ENCODE data around the gene NLRP11. TPM values are rescaled to one million over a fixed set of nuclear protein-coding genes. Genes with fewer than 3 reads are reported as not detected.

Gene NLRP11
- total RNA-seq, 1 experiment from 2014 or later, result not detected

DNA sequence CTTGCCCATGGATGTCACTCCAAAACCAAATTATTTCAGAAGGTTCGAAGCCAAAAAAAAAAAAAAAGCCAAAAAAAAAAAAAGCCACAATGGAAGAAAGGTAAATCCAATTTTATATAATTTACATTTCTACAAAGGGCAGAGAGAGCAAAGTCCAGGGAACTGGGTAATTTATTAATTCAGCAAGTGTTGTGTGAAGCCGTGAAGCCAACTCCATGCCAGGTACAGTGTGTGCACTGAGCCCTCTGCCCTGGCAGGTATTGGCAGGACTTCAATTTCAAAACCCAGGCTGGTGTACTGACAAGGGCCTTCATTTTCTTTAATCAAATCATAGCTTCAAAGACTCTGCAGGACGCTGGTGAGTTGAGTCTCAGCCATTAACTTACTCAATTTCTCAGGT lies 78.4 kb downstream of the NLRP11 start (continued):
- TF ChIP-seq, protein P1, sequence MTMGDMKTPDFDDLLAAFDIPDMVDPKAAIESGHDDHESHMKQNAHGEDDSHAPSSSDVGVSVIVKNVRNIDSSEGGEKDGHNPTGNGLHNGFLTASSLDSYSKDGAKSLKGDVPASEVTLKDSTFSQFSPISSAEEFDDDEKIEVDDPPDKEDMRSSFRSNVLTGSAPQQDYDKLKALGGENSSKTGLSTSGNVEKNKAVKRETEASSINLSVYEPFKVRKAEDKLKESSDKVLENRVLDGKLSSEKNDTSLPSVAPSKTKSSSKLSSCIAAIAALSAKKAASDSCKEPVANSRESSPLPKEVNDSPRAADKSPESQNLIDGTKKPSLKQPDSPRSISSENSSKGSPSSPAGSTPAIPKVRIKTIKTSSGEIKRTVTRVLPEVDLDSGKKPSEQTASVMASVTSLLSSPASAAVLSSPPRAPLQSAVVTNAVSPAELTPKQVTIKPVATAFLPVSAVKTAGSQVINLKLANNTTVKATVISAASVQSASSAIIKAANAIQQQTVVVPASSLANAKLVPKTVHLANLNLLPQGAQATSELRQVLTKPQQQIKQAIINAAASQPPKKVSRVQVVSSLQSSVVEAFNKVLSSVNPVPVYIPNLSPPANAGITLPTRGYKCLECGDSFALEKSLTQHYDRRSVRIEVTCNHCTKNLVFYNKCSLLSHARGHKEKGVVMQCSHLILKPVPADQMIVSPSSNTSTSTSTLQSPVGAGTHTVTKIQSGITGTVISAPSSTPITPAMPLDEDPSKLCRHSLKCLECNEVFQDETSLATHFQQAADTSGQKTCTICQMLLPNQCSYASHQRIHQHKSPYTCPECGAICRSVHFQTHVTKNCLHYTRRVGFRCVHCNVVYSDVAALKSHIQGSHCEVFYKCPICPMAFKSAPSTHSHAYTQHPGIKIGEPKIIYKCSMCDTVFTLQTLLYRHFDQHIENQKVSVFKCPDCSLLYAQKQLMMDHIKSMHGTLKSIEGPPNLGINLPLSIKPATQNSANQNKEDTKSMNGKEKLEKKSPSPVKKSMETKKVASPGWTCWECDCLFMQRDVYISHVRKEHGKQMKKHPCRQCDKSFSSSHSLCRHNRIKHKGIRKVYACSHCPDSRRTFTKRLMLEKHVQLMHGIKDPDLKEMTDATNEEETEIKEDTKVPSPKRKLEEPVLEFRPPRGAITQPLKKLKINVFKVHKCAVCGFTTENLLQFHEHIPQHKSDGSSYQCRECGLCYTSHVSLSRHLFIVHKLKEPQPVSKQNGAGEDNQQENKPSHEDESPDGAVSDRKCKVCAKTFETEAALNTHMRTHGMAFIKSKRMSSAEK (CRISPR knock-in tag; IDR thresholded peaks at IDR 0.05; ENCODE audit: borderline replicate concordance), result no peak

DNA sequence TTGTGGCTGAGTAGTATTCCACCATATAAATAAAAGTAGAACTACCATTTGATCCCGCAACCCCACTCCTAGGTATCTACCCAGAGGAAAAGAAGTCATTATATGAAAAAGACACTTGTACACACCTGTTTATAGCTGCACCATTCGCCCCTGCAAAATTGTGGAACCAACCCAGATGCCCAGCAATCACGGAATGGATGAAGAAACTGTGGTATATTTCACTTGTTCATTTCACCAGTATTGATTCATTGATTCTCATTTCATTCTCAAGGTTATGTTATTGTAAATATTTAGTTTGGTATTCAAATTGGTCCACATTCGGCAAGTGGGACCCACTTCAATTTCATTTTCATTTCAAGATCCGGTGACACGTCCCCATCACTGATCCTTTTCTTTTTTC lies 81.1 kb downstream of the NLRP11 start:
- no peaks in the 10 kb centered on the region for H3K4me1 Mint-ChIP-seq
- no peak overlapping the region for H3K4me3 Mint-ChIP-seq
- H3K36me3 Mint-ChIP-seq, result peaks cover 59% of the 10 kb centered on the region
- no peak overlapping the region for H3K27ac Mint-ChIP-seq
- H3K9me3 Mint-ChIP-seq, result peaks cover 64% of the 10 kb centered on the region
- TF ChIP-seq FOXK1 (CRISPR knock-in tag; IDR thresholded peaks at IDR 0.05) (no peak), ZNF219 (CRISPR knock-in tag; IDR thresholded peaks at IDR 0.05; ENCODE audit: borderline replicate concordance) (no peak), MXD4 (CRISPR knock-in tag; IDR thresholded peaks at IDR 0.05; ENCODE audit: borderline replicate concordance) (no peak), TCF7 (CRISPR knock-in tag; IDR thresholded peaks at IDR 0.05; ENCODE audit: low read depth) (no peak)
- TF ChIP-seq, protein P2, sequence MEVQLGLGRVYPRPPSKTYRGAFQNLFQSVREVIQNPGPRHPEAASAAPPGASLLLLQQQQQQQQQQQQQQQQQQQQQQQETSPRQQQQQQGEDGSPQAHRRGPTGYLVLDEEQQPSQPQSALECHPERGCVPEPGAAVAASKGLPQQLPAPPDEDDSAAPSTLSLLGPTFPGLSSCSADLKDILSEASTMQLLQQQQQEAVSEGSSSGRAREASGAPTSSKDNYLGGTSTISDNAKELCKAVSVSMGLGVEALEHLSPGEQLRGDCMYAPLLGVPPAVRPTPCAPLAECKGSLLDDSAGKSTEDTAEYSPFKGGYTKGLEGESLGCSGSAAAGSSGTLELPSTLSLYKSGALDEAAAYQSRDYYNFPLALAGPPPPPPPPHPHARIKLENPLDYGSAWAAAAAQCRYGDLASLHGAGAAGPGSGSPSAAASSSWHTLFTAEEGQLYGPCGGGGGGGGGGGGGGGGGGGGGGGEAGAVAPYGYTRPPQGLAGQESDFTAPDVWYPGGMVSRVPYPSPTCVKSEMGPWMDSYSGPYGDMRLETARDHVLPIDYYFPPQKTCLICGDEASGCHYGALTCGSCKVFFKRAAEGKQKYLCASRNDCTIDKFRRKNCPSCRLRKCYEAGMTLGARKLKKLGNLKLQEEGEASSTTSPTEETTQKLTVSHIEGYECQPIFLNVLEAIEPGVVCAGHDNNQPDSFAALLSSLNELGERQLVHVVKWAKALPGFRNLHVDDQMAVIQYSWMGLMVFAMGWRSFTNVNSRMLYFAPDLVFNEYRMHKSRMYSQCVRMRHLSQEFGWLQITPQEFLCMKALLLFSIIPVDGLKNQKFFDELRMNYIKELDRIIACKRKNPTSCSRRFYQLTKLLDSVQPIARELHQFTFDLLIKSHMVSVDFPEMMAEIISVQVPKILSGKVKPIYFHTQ (CRISPR knock-in tag; IDR thresholded peaks at IDR 0.05), result no peak
- TF ChIP-seq, protein P3, sequence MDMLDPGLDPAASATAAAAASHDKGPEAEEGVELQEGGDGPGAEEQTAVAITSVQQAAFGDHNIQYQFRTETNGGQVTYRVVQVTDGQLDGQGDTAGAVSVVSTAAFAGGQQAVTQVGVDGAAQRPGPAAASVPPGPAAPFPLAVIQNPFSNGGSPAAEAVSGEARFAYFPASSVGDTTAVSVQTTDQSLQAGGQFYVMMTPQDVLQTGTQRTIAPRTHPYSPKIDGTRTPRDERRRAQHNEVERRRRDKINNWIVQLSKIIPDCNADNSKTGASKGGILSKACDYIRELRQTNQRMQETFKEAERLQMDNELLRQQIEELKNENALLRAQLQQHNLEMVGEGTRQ (CRISPR knock-in tag; IDR thresholded peaks at IDR 0.05), result no peak
- peaks cover 12% of the 10 kb centered on the region; the same call in 1 of the 2 replicates for H3K27me3 Mint-ChIP-seq (ENCODE audit: low read depth)
- ATAC-seq, result no peak
- POLR2A ChIA-PET, result no interaction called here
- no peak for DNase-seq (ENCODE audit: low spot score)
- CTCF ChIA-PET, result no interaction called here

DNA sequence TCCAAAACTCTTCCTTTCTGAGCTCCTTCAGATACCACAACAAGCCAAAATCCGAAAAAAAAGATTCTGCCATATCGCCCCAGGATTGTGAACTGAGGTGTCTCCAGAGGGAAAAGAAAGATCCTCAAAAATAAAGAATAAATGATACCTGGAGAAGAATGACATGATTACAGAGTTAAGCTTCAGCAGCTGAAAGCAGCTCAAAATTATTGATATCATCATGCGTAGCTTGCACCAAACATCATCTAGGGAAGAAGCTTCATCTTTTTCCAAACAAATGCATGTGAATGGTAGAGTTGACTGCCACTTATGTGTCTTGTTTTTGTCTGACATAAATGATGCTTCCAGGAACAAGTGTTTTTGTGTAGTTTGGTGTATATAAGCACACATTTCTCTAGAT lies 93.5 kb downstream of the NLRP11 start, which contains the start of gene NLRP9:
Gene NLRP9 (minus strand): TSS at position 101 of the 400 bp plus-strand sequence. CDS start 28 bp downstream, at position 73.
- H3K4me1 Mint-ChIP-seq, result no peaks in the 10 kb centered on the region
- H3K27me3 Mint-ChIP-seq (ENCODE audit: low read depth), result peaks cover under 1% of the 10 kb centered on the region
- H3K9me3 Mint-ChIP-seq, result peaks cover 64% of the 10 kb centered on the region
- CTCF ChIA-PET, result no interaction called here
- ATAC-seq, result no peak
- no peak for TF ChIP-seq ZNF263 (CRISPR knock-in tag; IDR thresholded peaks at IDR 0.05; ENCODE audit: low read depth)
- TF ChIP-seq RORB (CRISPR knock-in tag; IDR thresholded peaks at IDR 0.05), result no peak
- TF ChIP-seq MXD4 (CRISPR knock-in tag; IDR thresholded peaks at IDR 0.05; ENCODE audit: borderline replicate concordance), result no peak
- TF ChIP-seq, protein P4, sequence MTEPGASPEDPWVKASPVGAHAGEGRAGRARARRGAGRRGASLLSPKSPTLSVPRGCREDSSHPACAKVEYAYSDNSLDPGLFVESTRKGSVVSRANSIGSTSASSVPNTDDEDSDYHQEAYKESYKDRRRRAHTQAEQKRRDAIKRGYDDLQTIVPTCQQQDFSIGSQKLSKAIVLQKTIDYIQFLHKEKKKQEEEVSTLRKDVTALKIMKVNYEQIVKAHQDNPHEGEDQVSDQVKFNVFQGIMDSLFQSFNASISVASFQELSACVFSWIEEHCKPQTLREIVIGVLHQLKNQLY (CRISPR knock-in tag; IDR thresholded peaks at IDR 0.05), result no peak
- peaks cover 46% of the 10 kb centered on the region for H3K36me3 Mint-ChIP-seq
- no peak for DNase-seq (ENCODE audit: low spot score)
- no peak within 1 kb of the TSS for H3K27ac Mint-ChIP-seq
- no peak within 1 kb of the TSS for H3K4me3 Mint-ChIP-seq
- POLR2A ChIA-PET, result no interaction called here

Other genes with a start within 250 kb of the NLRP11 start
- 20.1 to 22.7 TPM (median 20.6 TPM) in 3 replicates for gene FIZ1, start 232.5 kb downstream of the NLRP11 start, total RNA-seq (2021)
- gene ZNF524, start 231.7 kb downstream of the NLRP11 start, total RNA-seq (2021), result 5.5 to 6.3 TPM (median 5.5 TPM) in 3 replicates
- gene ZNF865, start 226.4 kb downstream of the NLRP11 start, total RNA-seq (2021), result 18.5 to 21.7 TPM (median 19.0 TPM) in 3 replicates
- 9.9 to 12.1 TPM (median 11.4 TPM) in 3 replicates for gene ZNF784, start 207.4 kb downstream of the NLRP11 start, total RNA-seq (2021)
- gene ZNF580, start 191.0 kb downstream of the NLRP11 start, total RNA-seq (2021), result 31.3 to 33.5 TPM (median 32.0 TPM) in 3 replicates
- gene ZNF581, start 188.3 kb downstream of the NLRP11 start, total RNA-seq (2021), result 94.6 to 100 TPM (median 99.5 TPM) in 3 replicates
- 21.1 to 24.8 TPM (median 24.8 TPM) in 3 replicates for gene CCDC106, start 183.8 kb downstream of the NLRP11 start, total RNA-seq (2021)
- gene U2AF2, start 177.0 kb downstream of the NLRP11 start, total RNA-seq (2021), result 249 to 302 TPM (median 249 TPM) in 3 replicates
- gene EPN1, start 156.8 kb downstream of the NLRP11 start, total RNA-seq (2021), result 227 to 234 TPM (median 227 TPM) in 3 replicates
- gene NLRP9, start 93.6 kb downstream of the NLRP11 start, total RNA-seq (2021), result not detected in 3 replicates
- not detected in 3 replicates for gene RFPL4A, start 72.9 kb downstream of the NLRP11 start, total RNA-seq (2021)
- gene RFPL4AL1, start 62.9 kb downstream of the NLRP11 start, total RNA-seq (2021), result not detected in 3 replicates
- gene NLRP4, start 4.5 kb upstream of the NLRP11 start, total RNA-seq (2021), result not detected in 3 replicates
- not detected in 3 replicates for gene NLRP13, start 100.3 kb upstream of the NLRP11 start, total RNA-seq (2021)
- not detected in 3 replicates for gene NLRP8, start 115.8 kb upstream of the NLRP11 start, total RNA-seq (2021)
- not detected in 3 replicates for gene NLRP5, start 154.8 kb upstream of the NLRP11 start, total RNA-seq (2021)

Data from WTC11 (cell line).